H7 (cell line): Measurements from ENCODE around the gene SYT13. TPM values are rescaled to one million over a fixed set of nuclear protein-coding genes. Genes with fewer than 3 reads are reported as not detected.

ENCODE experiments used
- DNase-seq: peaks from one replicate; pipeline ENCODE4 v3.0.0; 2012
- H3K27me3 ChIP-seq: 2 replicates; pipeline ENCODE4 v1.6.0; 2011; ENCODE audit warnings: mild to moderate bottlenecking, low read length; ENCODE audit not compliant: control insufficient read depth, insufficient read depth
- H3K36me3 ChIP-seq: replicated peaks from 2 replicates; pipeline ENCODE4 v1.5.1; 2011; ENCODE audit warnings: low read length; ENCODE audit not compliant: control insufficient read depth, insufficient read depth
- H3K4me3 ChIP-seq: 2 replicates; pipeline ENCODE4 v1.5.1; 2011; ENCODE audit warnings: low read depth, mild to moderate bottlenecking, control low read depth, low read length, moderate library complexity; ENCODE audit not compliant: insufficient read depth
- total RNA-seq: library from RNA; depleted of rRNA; stranded (reverse); fragments of >200 nt; shearing (Covaris generic); gene quantifications from 2 replicates; pipeline ENCODE4 v1.2.3, GENCODE V29; 2014; rRNA removed

SYT13 gene, protein sequence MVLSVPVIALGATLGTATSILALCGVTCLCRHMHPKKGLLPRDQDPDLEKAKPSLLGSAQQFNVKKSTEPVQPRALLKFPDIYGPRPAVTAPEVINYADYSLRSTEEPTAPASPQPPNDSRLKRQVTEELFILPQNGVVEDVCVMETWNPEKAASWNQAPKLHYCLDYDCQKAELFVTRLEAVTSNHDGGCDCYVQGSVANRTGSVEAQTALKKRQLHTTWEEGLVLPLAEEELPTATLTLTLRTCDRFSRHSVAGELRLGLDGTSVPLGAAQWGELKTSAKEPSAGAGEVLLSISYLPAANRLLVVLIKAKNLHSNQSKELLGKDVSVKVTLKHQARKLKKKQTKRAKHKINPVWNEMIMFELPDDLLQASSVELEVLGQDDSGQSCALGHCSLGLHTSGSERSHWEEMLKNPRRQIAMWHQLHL
- 6.1 and 9.6 TPM in 2 replicates for total RNA-seq

DNA sequence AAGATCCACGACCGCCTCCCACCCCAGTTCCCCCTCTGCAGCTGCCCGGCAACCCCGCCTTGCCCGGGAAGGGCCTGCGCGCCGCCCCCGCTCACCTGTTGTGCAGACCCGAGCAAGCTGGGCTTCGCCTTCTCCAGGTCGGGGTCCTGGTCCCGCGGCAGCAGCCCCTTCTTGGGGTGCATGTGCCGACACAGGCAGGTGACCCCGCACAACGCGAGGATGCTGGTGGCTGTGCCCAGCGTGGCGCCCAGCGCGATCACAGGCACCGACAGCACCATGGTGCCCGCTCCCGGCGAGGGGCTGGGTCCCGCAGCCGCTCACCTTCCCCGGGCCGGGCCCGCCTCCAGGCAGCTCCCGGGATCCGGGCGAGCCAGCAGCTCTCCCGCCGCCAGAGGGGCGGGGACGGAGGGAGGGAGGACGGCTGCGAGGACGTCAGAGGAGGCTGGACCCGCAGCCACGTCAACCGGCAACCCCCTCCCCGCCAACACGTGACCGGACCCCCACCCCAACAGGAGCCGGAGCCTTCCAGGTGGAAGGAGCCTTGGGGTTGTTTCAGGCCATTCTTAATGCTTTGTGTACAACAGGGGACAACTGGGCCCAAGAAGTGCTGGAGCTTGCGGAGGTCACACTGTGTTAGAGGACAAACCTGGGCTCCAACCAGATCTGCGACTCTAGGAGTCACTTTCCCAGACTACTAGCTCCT lies at the start of gene SYT13:
Gene SYT13, minus strand, starts transcription at position 412 of the 703 bp plus-strand sequence. Its CDS starts 134 bp downstream, at position 278.
- no peaks in the 10 kb centered on the region for H3K36me3 ChIP-seq
- DNase-seq, result peak; percentile 96
- peak within 1 kb of the TSS; percentile 79 for H3K4me3 ChIP-seq
- H3K27me3 ChIP-seq, result peaks cover 31% of the 10 kb centered on the region

DNA sequence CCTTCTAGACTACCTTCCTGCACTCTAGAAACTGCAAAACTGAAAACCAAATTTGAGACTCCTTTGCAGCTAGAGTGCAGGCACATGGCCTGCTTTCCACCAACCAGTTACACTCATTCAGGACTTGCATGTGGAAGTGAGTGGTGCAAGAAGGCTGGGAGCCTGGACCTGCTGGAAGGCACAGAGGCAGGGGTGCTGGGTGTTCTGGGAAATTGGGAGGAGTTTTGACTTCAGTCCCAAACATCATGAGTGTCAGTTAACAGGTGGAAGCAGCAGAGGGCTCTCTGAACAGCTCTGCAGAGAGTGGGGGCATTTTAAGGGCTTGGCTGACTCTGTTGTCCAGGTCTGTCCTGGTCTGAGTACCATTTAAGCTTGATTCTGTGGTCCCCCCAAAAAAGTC lies 49.3 kb upstream of the SYT13 start:
- Histone ChIP-seq H3K4me3 (no peak overlapping the region), H3K36me3 (no peaks in the 10 kb centered on the region), H3K27me3 (no peaks in the 10 kb centered on the region; the same call in 1 of the 2 replicates)
- no peak for DNase-seq

DNA sequence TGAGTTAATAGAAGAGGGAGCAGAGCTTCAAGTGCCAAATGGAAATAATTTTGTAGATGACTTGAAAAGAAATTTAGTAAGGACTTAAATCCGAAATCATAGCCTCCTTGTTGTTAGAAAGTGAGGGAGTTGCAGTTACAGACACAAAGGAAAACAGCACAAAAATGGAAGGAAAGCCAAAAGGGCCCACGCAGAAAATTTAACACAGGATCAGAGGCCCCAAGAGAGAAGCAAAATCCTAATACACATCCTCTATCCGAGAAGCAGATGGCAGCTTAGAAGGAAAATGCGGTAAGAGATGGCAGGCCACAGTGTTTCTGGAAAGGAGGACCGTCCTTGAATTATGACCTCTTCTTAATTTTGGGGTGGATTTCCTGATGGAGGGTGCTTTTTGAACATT lies 48.7 kb upstream of the SYT13 start:
- Histone ChIP-seq H3K27me3 (no peaks in the 10 kb centered on the region; the same call in 1 of the 2 replicates), H3K36me3 (no peaks in the 10 kb centered on the region), H3K4me3 (no peak overlapping the region)
- DNase-seq, result no peak

DNA sequence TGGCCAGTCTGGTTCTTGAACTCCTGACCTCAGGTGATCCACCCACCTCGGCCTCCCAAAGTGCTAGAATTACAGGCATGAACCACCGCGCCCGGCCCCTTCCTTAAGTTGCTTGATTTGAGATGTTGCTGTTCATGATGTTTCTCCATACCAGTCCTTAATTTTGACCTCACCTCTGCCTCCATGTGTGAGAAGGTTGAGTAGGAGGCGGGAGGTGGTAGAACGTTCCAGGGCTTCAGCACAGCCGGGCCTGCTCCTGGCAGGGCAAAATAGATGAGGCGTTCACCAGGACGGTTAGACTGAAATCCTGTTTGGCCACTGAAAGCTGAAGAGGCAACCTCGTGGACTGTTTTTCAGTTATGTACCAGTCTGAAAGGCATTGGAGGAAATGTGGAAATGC lies 48.3 kb upstream of the SYT13 start:
- H3K27me3 ChIP-seq, result no peaks in the 10 kb centered on the region; the same call in 1 of the 2 replicates
- H3K36me3 ChIP-seq, result no peaks in the 10 kb centered on the region
- H3K4me3 ChIP-seq, result no peak overlapping the region

DNA sequence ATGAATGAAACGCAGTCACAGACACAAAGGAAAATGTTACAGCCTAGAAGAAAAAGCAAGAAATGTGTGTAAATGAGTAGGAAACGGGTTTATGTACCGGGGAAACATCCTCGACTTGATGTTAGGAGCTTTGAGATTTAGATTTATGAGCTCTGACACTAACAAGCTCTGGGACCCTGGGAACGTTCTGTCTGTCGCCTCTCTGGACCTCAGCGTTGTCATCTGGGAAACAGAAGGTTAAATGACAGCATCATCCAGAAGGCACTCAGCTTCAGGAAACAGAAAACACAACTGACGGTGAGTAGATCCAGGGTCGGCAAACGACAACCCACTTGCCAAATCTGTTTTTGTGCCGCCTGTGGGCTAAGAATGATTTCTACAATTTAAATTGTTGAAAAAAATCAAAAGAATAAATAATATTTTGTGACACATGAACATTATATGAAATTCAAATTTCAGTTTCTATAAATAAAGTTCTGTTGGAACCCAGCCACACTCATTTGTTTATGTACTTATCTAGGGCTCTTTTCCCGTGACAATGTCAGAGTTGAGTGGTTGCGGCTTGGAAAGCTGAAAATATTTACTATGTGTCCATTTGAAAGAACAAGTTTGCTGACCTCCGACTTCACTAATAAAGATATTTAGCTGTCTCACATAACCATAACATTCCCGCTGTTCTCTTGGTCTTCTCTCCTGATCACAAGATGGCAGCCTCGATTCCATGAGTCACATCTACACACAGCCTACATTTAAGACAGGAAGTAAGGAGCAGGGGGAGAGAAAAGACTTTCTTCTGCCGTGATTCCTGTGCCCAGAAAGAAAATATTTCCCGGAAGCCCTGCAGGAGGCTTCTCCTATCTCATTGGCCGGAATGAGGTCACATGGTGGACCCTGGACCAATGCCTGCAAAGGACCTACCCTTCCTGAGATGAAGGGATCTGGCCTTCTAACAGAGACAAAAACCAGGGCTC lies 47.1 kb upstream of the SYT13 start:
- no peak overlapping the region for H3K4me3 ChIP-seq
- DNase-seq, result peak; percentile 69

More for the DNA sequence above, 48.3 kb upstream of the SYT13 start:
- DNase-seq, result no peak

DNA sequence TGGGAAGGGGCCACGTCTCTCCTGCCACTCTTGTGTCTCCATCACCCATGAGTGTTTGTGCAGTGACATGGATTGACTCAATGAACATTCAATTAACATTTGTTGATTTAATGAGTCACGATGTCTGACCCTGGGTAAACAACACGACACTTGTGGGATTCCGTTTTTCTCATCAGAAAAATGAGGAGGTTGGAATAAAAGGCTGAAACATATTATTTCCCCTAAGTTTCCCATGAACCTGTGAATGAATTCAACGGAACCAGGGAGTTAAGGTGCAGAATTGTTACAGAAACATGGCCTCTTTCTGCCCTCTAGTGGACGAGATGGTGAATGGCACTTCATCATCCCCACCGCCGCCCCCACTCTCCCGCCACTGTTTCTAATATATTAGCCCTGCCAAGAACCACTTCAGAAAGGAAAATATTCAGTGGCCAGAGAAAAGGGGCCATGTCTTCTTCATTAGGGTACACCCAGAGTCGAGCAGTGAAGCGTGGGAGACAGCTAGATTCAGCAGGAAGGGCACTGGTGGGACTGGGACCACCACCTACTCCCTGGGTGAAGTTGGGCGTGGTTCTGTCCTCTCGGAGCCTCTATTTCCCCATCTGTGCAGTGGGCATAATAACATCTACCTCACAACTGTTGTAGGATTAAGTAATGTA lies 46.3 kb upstream of the SYT13 start:
- Histone ChIP-seq H3K27me3 (no peaks in the 10 kb centered on the region; the same call in 1 of the 2 replicates), H3K4me3 (no peak overlapping the region), H3K36me3 (no peaks in the 10 kb centered on the region)
- DNase-seq, result peak; percentile 73

More for the DNA sequence above, 47.1 kb upstream of the SYT13 start:
- H3K27me3 ChIP-seq, result no peaks in the 10 kb centered on the region; the same call in 1 of the 2 replicates
- no peaks in the 10 kb centered on the region for H3K36me3 ChIP-seq

DNA sequence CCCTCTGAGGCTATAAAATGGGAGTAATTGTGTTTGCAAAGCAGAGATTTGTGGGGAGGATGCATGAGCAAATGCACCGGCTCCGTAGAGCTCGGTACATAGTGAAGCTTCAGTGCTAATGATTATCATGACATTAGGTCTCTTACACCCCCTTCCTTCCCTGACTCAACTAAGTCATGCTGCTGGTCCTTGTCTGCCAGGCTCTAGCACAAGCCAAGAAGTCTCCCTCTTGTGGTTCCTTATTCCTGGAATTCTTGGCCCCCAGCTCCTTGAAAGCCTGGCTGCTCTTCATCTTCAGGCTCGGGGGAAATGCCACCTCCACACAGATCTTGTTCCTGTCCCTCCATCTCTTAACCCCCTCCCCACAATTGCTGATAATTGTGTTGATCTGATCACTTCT lies 45.7 kb upstream of the SYT13 start:
- DNase-seq, result no peak
- Histone ChIP-seq H3K4me3 (no peak overlapping the region), H3K36me3 (no peaks in the 10 kb centered on the region), H3K27me3 (no peaks in the 10 kb centered on the region; the same call in 1 of the 2 replicates)

DNA sequence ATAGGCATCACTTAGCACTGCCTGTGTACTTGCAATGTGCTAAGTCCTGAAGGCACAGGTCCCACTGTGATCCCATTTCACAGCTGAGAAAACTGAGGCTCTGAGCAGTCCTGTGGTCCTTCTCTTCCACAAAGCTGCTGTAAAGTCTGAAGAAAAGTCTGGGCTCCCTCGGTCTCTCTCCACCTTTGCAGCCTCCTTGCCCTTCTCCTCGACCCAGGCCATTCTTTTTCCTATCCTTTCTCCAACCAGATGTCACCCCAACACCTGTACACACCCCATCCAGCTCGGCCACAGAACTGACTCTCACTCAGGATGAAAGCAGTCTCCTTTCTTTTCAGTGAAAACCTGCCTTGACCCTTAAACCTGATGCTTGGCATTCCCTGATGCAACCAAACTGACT lies 42.6 kb upstream of the SYT13 start:
- DNase-seq, result no peak
- H3K27me3 ChIP-seq, result no peaks in the 10 kb centered on the region; the same call in 1 of the 2 replicates
- H3K36me3 ChIP-seq, result no peaks in the 10 kb centered on the region
- H3K4me3 ChIP-seq, result no peak overlapping the region

DNA sequence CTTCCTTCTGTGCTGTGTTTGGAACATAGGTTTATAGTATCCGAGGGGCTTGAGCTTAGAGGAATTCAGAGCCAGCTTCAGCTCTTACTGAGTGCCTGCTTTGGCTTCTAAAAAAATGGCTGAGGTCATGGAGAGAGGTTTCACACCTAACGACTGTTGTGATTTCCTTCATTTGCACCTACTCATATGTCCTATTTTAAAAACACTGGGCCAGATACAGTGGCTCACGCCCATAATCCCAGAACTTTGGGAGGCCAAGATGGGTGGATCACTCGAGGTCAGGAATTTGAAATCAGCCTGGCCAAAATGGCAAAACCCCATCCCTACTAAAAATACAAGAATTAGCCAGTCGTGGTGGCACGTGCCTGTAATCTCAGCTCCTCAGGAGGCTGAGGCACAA lies 38.3 kb upstream of the SYT13 start:
- Histone ChIP-seq H3K4me3 (no peak overlapping the region), H3K36me3 (no peaks in the 10 kb centered on the region), H3K27me3 (no peaks in the 10 kb centered on the region; the same call in 1 of the 2 replicates)
- no peak for DNase-seq

DNA sequence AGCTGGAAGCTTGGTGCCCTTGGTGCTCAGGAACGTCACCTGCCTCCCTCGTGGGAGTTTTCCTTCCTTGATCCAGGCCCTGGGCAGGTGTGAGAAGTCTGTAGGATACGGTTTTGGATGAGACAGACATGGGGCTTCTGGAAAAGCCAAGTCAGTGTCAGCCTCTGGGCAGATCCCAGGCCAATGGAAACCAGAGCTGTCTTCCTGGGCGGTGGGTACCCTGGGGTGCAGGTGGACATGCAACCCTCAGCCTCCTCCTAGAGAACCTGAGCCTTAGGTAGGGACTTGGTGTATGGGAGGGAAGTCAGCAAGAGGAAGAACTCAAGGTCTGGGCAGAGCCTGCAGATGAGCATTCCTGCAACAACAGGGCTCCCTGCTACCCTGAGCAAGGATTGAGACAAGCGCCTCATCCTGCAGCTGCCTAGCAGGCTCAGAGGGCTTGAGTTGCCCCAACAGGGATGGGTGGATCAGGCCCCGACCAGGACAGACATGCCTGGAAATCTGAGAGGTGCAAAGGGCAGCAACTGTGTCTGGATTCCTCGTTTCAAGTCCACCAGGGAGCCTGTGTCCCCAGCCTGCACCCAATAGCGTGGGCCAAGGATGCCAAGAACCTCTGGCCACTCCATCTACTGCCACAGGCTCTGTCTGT lies 37.6 kb upstream of the SYT13 start:
- no peak for DNase-seq
- Histone ChIP-seq H3K4me3 (no peak overlapping the region), H3K36me3 (no peaks in the 10 kb centered on the region), H3K27me3 (no peaks in the 10 kb centered on the region; the same call in 1 of the 2 replicates)

DNA sequence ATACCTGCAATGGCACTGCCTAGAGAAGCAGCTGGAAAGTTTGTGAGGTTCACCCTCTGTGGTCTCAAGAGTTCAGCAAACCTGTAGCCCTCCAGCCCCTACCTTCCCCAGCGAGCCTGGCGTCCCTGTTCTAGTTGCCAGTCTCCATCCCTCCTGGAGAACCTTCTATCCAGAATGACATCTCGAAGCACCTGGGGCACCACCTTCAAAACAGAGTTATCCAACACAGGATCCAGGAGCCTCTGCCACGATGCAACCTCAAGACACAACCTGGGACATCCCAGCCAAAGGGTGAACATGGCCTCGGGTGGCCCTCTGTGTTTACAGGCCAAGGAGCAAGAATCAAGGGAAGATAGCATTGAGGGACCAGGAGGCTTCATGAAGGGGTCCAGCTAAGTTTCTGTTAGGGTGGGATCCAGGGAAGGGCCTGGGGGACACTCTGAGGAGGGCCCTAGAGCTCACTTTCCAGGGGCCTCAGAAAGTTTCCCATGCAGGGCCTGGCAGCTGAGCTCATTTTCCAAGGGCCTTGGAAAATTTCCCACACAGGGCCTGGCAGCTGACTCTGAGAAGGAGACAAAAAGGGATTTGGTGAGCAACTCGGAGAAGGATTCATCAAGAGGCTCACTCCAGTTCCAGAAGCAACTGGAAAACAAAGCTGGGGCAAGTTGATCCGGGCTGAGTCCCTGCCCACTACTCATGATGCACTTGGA lies 36.9 kb upstream of the SYT13 start:
- DNase-seq, result no peak
- Histone ChIP-seq H3K4me3 (no peak overlapping the region), H3K36me3 (no peaks in the 10 kb centered on the region), H3K27me3 (no peaks in the 10 kb centered on the region; the same call in 1 of the 2 replicates)

DNA sequence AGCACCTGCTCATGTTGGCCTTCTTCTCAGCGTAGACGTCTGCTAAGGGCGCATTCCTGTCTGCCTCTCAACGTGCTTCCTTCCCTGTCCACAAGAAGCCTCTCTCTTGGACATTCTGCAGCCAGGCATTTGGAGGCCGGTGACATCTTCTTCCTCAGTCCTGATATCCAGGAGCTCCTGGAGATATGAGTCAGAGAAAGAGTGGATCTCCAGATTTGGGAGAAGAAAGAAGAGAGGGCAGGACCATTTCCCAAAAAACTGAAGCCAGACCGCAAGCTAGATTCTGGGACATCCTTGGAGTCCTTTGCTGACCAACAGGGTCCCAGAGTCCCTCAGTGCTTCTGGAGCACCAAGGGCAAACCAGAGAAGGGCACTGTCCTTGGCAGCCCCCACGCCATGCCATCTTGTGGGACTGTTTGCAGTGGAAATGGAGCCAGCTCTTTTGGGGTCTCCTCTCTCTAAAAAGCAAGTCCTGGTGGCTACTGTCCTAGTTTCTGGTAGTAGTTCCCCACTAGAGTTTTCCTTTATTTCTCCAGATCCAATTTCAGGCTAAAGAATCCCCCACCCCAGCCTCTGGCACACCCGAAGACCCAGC lies 36.1 kb upstream of the SYT13 start:
- Histone ChIP-seq H3K27me3 (no peaks in the 10 kb centered on the region; the same call in 1 of the 2 replicates), H3K36me3 (no peaks in the 10 kb centered on the region), H3K4me3 (no peak overlapping the region)
- no peak for DNase-seq
